Mesendoderm (in vitro differentiated cells): ENCODE measurements around the gene CERS6.

Experiments
- DNase-seq: peaks from one replicate; pipeline ENCODE4 v3.0.0; 2013
- H2AK5ac ChIP-seq: 2 replicates; pipeline ENCODE4 v1.6.1; 2013; ENCODE audit warnings: low read length, inconsistent platforms
- H2BK120ac ChIP-seq: 2 replicates; pipeline ENCODE4 v1.6.1; 2013; ENCODE audit warnings: low read depth, mild to moderate bottlenecking, low read length, moderate library complexity, mixed read lengths
- H2BK15ac ChIP-seq: replicated peaks from 2 replicates; pipeline ENCODE4 v1.6.1; 2013; ENCODE audit warnings: low read depth, mild to moderate bottlenecking, moderate library complexity
- H2BK5ac ChIP-seq: 2 replicates; pipeline ENCODE4 v1.6.1; 2013; ENCODE audit warnings: low read length, inconsistent platforms
- H3K18ac ChIP-seq: 2 replicates; pipeline ENCODE4 v1.6.1; 2013; ENCODE audit warnings: mild to moderate bottlenecking, low read length, mixed read lengths
- H3K23ac ChIP-seq: one replicate; pipeline ENCODE4 v1.6.1; 2013; ENCODE audit warnings: low read length
- H3K27ac ChIP-seq: 2 replicates; pipeline ENCODE4 v1.5.1; 2013; ENCODE audit warnings: low read depth, mild to moderate bottlenecking, inconsistent platforms, low read length, moderate library complexity
- H3K27me3 ChIP-seq: 2 replicates; pipeline ENCODE4 v1.6.1; 2013; ENCODE audit warnings: low read length, control low read depth, mild to moderate bottlenecking, inconsistent platforms; ENCODE audit not compliant: insufficient read depth, poor library complexity
- H3K36me3 ChIP-seq: 2 replicates; pipeline ENCODE4 v1.6.1; 2013; ENCODE audit warnings: low read length, inconsistent platforms; ENCODE audit not compliant: control insufficient read depth, insufficient read depth
- H3K4ac ChIP-seq: one replicate; pipeline ENCODE4 v1.6.1; 2013; ENCODE audit warnings: low read depth, mild to moderate bottlenecking, low read length, moderate library complexity
- H3K4me1 ChIP-seq: 2 replicates; pipeline ENCODE4 v1.6.1; 2013; ENCODE audit warnings: low read depth, low read length, inconsistent platforms; ENCODE audit not compliant: control insufficient read depth
- H3K4me2 ChIP-seq: 2 replicates; pipeline ENCODE4 v1.6.1; 2013; ENCODE audit warnings: low read length
- H3K4me3 ChIP-seq: 2 replicates; pipeline ENCODE4 v1.5.1; 2013; ENCODE audit warnings: mild to moderate bottlenecking, low read length
- H3K56ac ChIP-seq: one replicate; pipeline ENCODE4 v1.6.1; 2013; ENCODE audit warnings: low read length
- H3K79me1 ChIP-seq: 2 replicates; pipeline ENCODE4 v1.6.1; 2013; ENCODE audit warnings: low read length, inconsistent platforms
- H3K79me2 ChIP-seq: 2 replicates; pipeline ENCODE4 v1.6.1; 2013; ENCODE audit warnings: mild to moderate bottlenecking, low read length; ENCODE audit not compliant: control insufficient read depth, insufficient read depth
- H3K9ac ChIP-seq: 2 replicates; pipeline ENCODE4 v1.6.1; 2013; ENCODE audit warnings: low read length, inconsistent platforms
- H4K5ac ChIP-seq: one replicate; pipeline ENCODE4 v1.6.1; 2013; ENCODE audit warnings: low read length
- H4K8ac ChIP-seq: one replicate; pipeline ENCODE4 v1.6.1; 2013; ENCODE audit warnings: low read depth, mild to moderate bottlenecking, control low read depth, low read length, moderate library complexity
- WGBS: extraction: QIAGEN DNeasy Blood & Tissue Kit; methylation state at CpG from one replicate; pipeline ENCODE4 v1.1.7; 2013; ENCODE audit warnings: low lambda C conversion rate, missing lambda C conversion rate; ENCODE audit not compliant: insufficient coverage; ENCODE audit errors: extremely low coverage; 5-methylcytosine and 5-hydroxymethylcytosine counted together

CERS6 gene

GRCh38 chr2:168448980-168449379, 7.1 kb upstream of the CERS6 start:
- no peak overlapping the region for H4K5ac ChIP-seq
- H3K79me2 ChIP-seq = no peaks in the 10 kb centered on the region
- no peak overlapping the region for H2BK15ac ChIP-seq
- no peaks in the 10 kb centered on the region for H3K4me1 ChIP-seq
- no peak for DNase-seq
- no peaks in the 10 kb centered on the region for H3K36me3 ChIP-seq
- no peak overlapping the region for H3K56ac ChIP-seq
- H2AK5ac ChIP-seq = no peak overlapping the region
- no peak overlapping the region for H2BK5ac ChIP-seq
- no peak overlapping the region for H3K18ac ChIP-seq
- no peak overlapping the region for H3K4me2 ChIP-seq
- no peak overlapping the region for H4K8ac ChIP-seq
- no peak overlapping the region for H3K4ac ChIP-seq
- H3K27me3 ChIP-seq = no peaks in the 10 kb centered on the region
- H3K9ac ChIP-seq = no peak overlapping the region
- H3K27ac ChIP-seq = no peak overlapping the region
- no peaks in the 10 kb centered on the region for H3K79me1 ChIP-seq
- no peak overlapping the region for H3K4me3 ChIP-seq
- H2BK120ac ChIP-seq = no peak overlapping the region
- no peak overlapping the region for H3K23ac ChIP-seq

GRCh38 chr2:168449419-168449818, 6.7 kb upstream of the CERS6 start:
- no peak overlapping the region for H2BK120ac ChIP-seq

GRCh38 chr2:168450171-168450570, 5.9 kb upstream of the CERS6 start:
- H4K5ac ChIP-seq = no peak overlapping the region
- no CpG with 5 or more reads among the region's 1 CpG for WGBS
- no peaks in the 10 kb centered on the region for H3K36me3 ChIP-seq
- no peaks in the 10 kb centered on the region for H3K79me1 ChIP-seq
- no peak overlapping the region for H3K23ac ChIP-seq
- H3K56ac ChIP-seq = no peak overlapping the region
- no peak overlapping the region for H2BK15ac ChIP-seq
- no peak overlapping the region for H3K18ac ChIP-seq
- DNase-seq = no peak
- no peak overlapping the region for H3K4me3 ChIP-seq
- no peaks in the 10 kb centered on the region for H3K27me3 ChIP-seq
- H2BK120ac ChIP-seq = no peak overlapping the region
- H2BK5ac ChIP-seq = no peak overlapping the region
- H3K4me1 ChIP-seq = no peaks in the 10 kb centered on the region
- no peak overlapping the region for H3K4ac ChIP-seq
- no peaks in the 10 kb centered on the region for H3K79me2 ChIP-seq
- H4K8ac ChIP-seq = no peak overlapping the region
- H3K9ac ChIP-seq = no peak overlapping the region
- H3K4me2 ChIP-seq = no peak overlapping the region
- H3K27ac ChIP-seq = no peak overlapping the region
- no peak overlapping the region for H2AK5ac ChIP-seq

More at GRCh38 chr2:168449419-168449818, 6.7 kb upstream of the CERS6 start:
- Histone ChIP-seq H4K8ac (no peak overlapping the region), H3K36me3 (no peaks in the 10 kb centered on the region), H3K18ac (no peak overlapping the region), H2BK15ac (no peak overlapping the region), H3K23ac (no peak overlapping the region), H3K27ac (no peak overlapping the region), H3K4ac (no peak overlapping the region), H3K4me2 (no peak overlapping the region), H3K4me3 (no peak overlapping the region), H3K4me1 (no peaks in the 10 kb centered on the region), H3K79me1 (no peaks in the 10 kb centered on the region), H2BK5ac (no peak overlapping the region), H2AK5ac (no peak overlapping the region), H3K79me2 (no peaks in the 10 kb centered on the region), H4K5ac (no peak overlapping the region), H3K9ac (no peak overlapping the region), H3K27me3 (no peaks in the 10 kb centered on the region), H3K56ac (no peak overlapping the region)
- DNase-seq = no peak
- WGBS = no CpG with 5 or more reads among the region's 3 CpGs

- no peak overlapping the region for H3K27ac ChIP-seq
- no peak overlapping the region for H4K5ac ChIP-seq
- no peak overlapping the region for H3K23ac ChIP-seq
- no peaks in the 10 kb centered on the region for H3K4me1 ChIP-seq
- no peaks in the 10 kb centered on the region for H3K36me3 ChIP-seq
- no peak overlapping the region for H3K4me2 ChIP-seq
- no CpG with 5 or more reads among the region's 5 CpGs for WGBS
- no peak overlapping the region for H3K18ac ChIP-seq
- no peak for DNase-seq
- no peak overlapping the region for H4K8ac ChIP-seq
- H3K79me2 ChIP-seq = no peaks in the 10 kb centered on the region
- H3K9ac ChIP-seq = no peak overlapping the region
- H2BK15ac ChIP-seq = no peak overlapping the region
- H3K79me1 ChIP-seq = no peaks in the 10 kb centered on the region
- no peak overlapping the region for H2AK5ac ChIP-seq
- H3K56ac ChIP-seq = no peak overlapping the region
- H2BK5ac ChIP-seq = no peak overlapping the region
- no peak overlapping the region for H2BK120ac ChIP-seq
- H3K27me3 ChIP-seq = no peaks in the 10 kb centered on the region
- no peak overlapping the region for H3K4ac ChIP-seq
- no peak overlapping the region for H3K4me3 ChIP-seq
These were observed 5.3 kb upstream of the CERS6 start for GRCh38 chr2:168450732-168451131.

GRCh38 chr2:168452781-168453180, 3.3 kb upstream of the CERS6 start:
- no peak overlapping the region for H2BK5ac ChIP-seq
- no peak overlapping the region for H3K18ac ChIP-seq
- H3K4me1 ChIP-seq = no peaks in the 10 kb centered on the region
- H3K27me3 ChIP-seq = no peaks in the 10 kb centered on the region
- no peak overlapping the region for H2BK15ac ChIP-seq
- H3K9ac ChIP-seq = no peak overlapping the region
- no peak overlapping the region for H4K5ac ChIP-seq
- no peaks in the 10 kb centered on the region for H3K36me3 ChIP-seq
- no peak for DNase-seq
- H2AK5ac ChIP-seq = no peak overlapping the region
- H3K27ac ChIP-seq = no peak overlapping the region
- H3K79me1 ChIP-seq = no peaks in the 10 kb centered on the region
- H3K4me2 ChIP-seq = no peak overlapping the region
- no peak overlapping the region for H3K23ac ChIP-seq
- H4K8ac ChIP-seq = no peak overlapping the region
- no peak overlapping the region for H3K4me3 ChIP-seq
- WGBS = no CpG with 5 or more reads among the region's 3 CpGs
- H3K56ac ChIP-seq = no peak overlapping the region
- no peak overlapping the region for H3K4ac ChIP-seq
- peaks cover 9% of the 10 kb centered on the region for H3K79me2 ChIP-seq
- no peak overlapping the region for H2BK120ac ChIP-seq

GRCh38 chr2:168453404-168453803, 2.7 kb upstream of the CERS6 start:
- Histone ChIP-seq H3K56ac (no peak overlapping the region), H2BK15ac (no peak overlapping the region), H3K36me3 (no peaks in the 10 kb centered on the region), H2BK120ac (no peak overlapping the region), H4K5ac (no peak overlapping the region), H3K4ac (no peak overlapping the region), H3K79me2 (peaks cover 12% of the 10 kb centered on the region), H2BK5ac (no peak overlapping the region), H3K27me3 (no peaks in the 10 kb centered on the region), H3K27ac (no peak overlapping the region), H3K9ac (no peak overlapping the region), H2AK5ac (no peak overlapping the region), H3K79me1 (peaks cover 2% of the 10 kb centered on the region), H3K4me3 (no peak overlapping the region), H4K8ac (no peak overlapping the region), H3K4me2 (no peak overlapping the region), H3K18ac (no peak overlapping the region), H3K23ac (no peak overlapping the region), H3K4me1 (no peaks in the 10 kb centered on the region)
- WGBS = 100% methylated on average over 1 of the region's 3 CpGs
- no peak for DNase-seq
